B cell (primary cell): ENCODE data around the gene ARHGEF7. TPM values are rescaled to one million over a fixed set of nuclear protein-coding genes. Genes with fewer than 3 reads are reported as not detected.
A peak's percentile ranks its signal among the peaks of the same experiment; 100 is the strongest.

ENCODE experiments used
- ATAC-seq: fragments of 200-7000 bp; cut with Tn5 transposase; one replicate; pipeline ENCODE4 v1.10.0; 2021; ENCODE audit warnings: low read depth, mild to moderate bottlenecking, moderate number of reproducible peaks, moderate library complexity
- CTCF ChIA-PET: fragments of 350-600 bp; sonication (Branson Sonifier 250); formaldehyde crosslinking; loops from one replicate; lab custom pipeline; 2021; ENCODE audit warnings: antibody characterized with exemption, inconsistent platforms; lab: Charles Lee
- POLR2A ChIA-PET: fragments of 350-600 bp; sonication (Branson Sonifier 250); formaldehyde crosslinking; loops from one replicate; lab custom pipeline; 2021; ENCODE audit warnings: antibody characterized with exemption; lab: Charles Lee
- DNase-seq: peaks from one replicate; pipeline ENCODE4 v3.0.0; 2013
- H2AFZ ChIP-seq: 2 replicates; pipeline ENCODE4 v1.6.1; 2012; ENCODE audit warnings: mild to moderate bottlenecking, low read depth, low read length; ENCODE audit not compliant: insufficient read depth, poor library complexity, severe bottlenecking
- H3K27ac ChIP-seq, 2 donors: 1 replicate in 1 of 2; 2 replicates in 1 of 2; pipeline ENCODE4 v1.5.1; 2012 to 2013; ENCODE audit warnings: low read length in 2 of 2, mild to moderate bottlenecking in 2 of 2, moderate library complexity in 1 of 2
- H3K27me3 ChIP-seq, 4 experiments: fragments of 200-600 bp in 1 of 4; sonication (generic) in 1 of 4; replicated peaks in 1 of 4; 1 replicate in 2 of 4; 2 replicates in 2 of 4; pipeline versions ENCODE4 v1.6.1 to v1.7.0; 2013 to 2016; ENCODE audit warnings: low read length in 3 of 4, mild to moderate bottlenecking in 2 of 4, mixed read lengths in 1 of 4, moderate library complexity in 1 of 4; ENCODE audit not compliant: insufficient read depth in 4 of 4, control insufficient read depth in 3 of 4; ENCODE audit errors: control extremely low read depth in 1 of 4
- H3K36me3 ChIP-seq, 2 experiments: replicated peaks in 1 of 2; 1 replicate in 1 of 2; 2 replicates in 1 of 2; pipeline versions ENCODE4 v1.6.1 to v1.7.1; 2013; ENCODE audit warnings: low read length in 1 of 2; ENCODE audit not compliant: insufficient read depth in 2 of 2, control insufficient read depth in 1 of 2; ENCODE audit errors: control extremely low read depth in 1 of 2, extremely low read depth in 1 of 2
- H3K4me1 ChIP-seq, 2 donors: fragments of 200-600 bp in 1 of 2; sonication (generic) in 1 of 2; 1 replicate in 1 of 2; 2 replicates in 1 of 2; pipeline versions ENCODE4 v1.5.1 to v1.6.1; 2013 to 2017; ENCODE audit warnings: low read length in 2 of 2; ENCODE audit not compliant: control insufficient read depth in 2 of 2, insufficient read depth in 2 of 2
- H3K4me2 ChIP-seq: replicated peaks from 2 replicates; pipeline ENCODE3; 2012; ENCODE audit warnings: mild to moderate bottlenecking, low read depth, low read length; ENCODE audit not compliant: poor library complexity, severe bottlenecking
- H3K4me3 ChIP-seq, 5 experiments: fragments of 200-600 bp in 1 of 5; sonication (generic) in 1 of 5; 1 replicate in 3 of 5; 2 replicates in 2 of 5; pipeline versions ENCODE4 v1.5.1 to v1.7.0; 2011 to 2016; ENCODE audit warnings: low read length in 4 of 5, mild to moderate bottlenecking in 4 of 5, low read depth in 2 of 5, control low read depth in 1 of 5, moderate library complexity in 1 of 5; ENCODE audit not compliant: insufficient read depth in 1 of 5; ENCODE audit errors: control extremely low read depth in 1 of 5, extremely low read depth in 1 of 5
- H3K79me2 ChIP-seq: fragments of 200-600 bp; sonication (generic); one replicate; pipeline ENCODE4 v1.6.0; 2016; ENCODE audit warnings: low read length; ENCODE audit not compliant: control insufficient read depth, insufficient read depth
- H3K9ac ChIP-seq: fragments of 200-600 bp; sonication (generic); 2 replicates; pipeline ENCODE4 v1.6.1; 2017; ENCODE audit warnings: mild to moderate bottlenecking, low read length, moderate library complexity
- H3K9me3 ChIP-seq, 3 donors: one replicate each; pipeline versions ENCODE4 v1.6.1 to v1.7.1; 2013; ENCODE audit warnings: low read length in 2 of 3; ENCODE audit not compliant: control insufficient read depth in 2 of 3, insufficient read depth in 1 of 3; ENCODE audit errors: control extremely low read depth in 1 of 3
- H4K20me1 ChIP-seq: 2 replicates; pipeline ENCODE4 v1.6.0; 2012; ENCODE audit warnings: mild to moderate bottlenecking, low read length; ENCODE audit not compliant: insufficient read depth, control insufficient read depth, poor library complexity, severe bottlenecking
- H3K27ac Mint-ChIP-seq: one replicate; pipeline ENCODE4 v1.8.0; 2021; ENCODE audit warnings: mixed read lengths
- H3K27me3 Mint-ChIP-seq: one replicate; pipeline ENCODE4 v1.8.0; 2021; ENCODE audit warnings: mixed read lengths
- H3K4me1 Mint-ChIP-seq: one replicate; pipeline ENCODE4 v1.8.0; 2021; ENCODE audit warnings: mixed read lengths
- H3K4me3 Mint-ChIP-seq: one replicate; pipeline ENCODE4 v1.8.0; 2021; ENCODE audit warnings: mixed read lengths
- H3K9me3 Mint-ChIP-seq: one replicate; pipeline ENCODE4 v1.8.0; 2022; ENCODE audit warnings: mixed read lengths; ENCODE audit not compliant: insufficient read depth
- CTCF ChIP-seq: fragments of 200-600 bp; IDR thresholded peaks from one replicate; pipeline ENCODE4 v1.8.0; 2022; ENCODE audit warnings: antibody characterized with exemption, mild to moderate bottlenecking
- EZH2 ChIP-seq: IDR thresholded peaks from 2 replicates; pipeline ENCODE4 v1.6.1; 2012; ENCODE audit warnings: borderline replicate concordance, low read depth, mild to moderate bottlenecking, moderate library complexity, low read length; ENCODE audit not compliant: insufficient read depth, poor library complexity, severe bottlenecking
- WGBS: methylation state at CpG from one replicate; pipeline ENCODE4 v1.1.5; 2013; ENCODE audit warnings: missing lambda C conversion rate; ENCODE audit not compliant: insufficient coverage; 5-methylcytosine and 5-hydroxymethylcytosine counted together
- intact Hi-C: fragments of 100-400 bp; cut with micrococcal nuclease; formaldehyde crosslinking; loops from one replicate; pipeline ENCODE4 v1.10.0; 2022
- polyA plus RNA-seq: library from polyadenylated mRNA; depleted of rRNA; stranded (reverse); fragments of >200 nt; gene quantifications from 2 replicates; pipeline ENCODE4 v1.2.3, GENCODE V29; 2012
- total RNA-seq, 2 donors: library from RNA; stranded (reverse); fragments of 120-200 nt in 1 of 2; gene quantifications; 1 replicate in 1 of 2; 2 replicates in 1 of 2; pipeline versions ENCODE4 v1.2.3 to v1.2.4, GENCODE V29; 2013 to 2022

The ARHGEF7 gene
- total and polyA plus RNA-seq, 2 donors (not counting 1 experiment from before 2014, with no cell fraction given): 62.3 to 125 TPM

GRCh38 chr13:111175935-111176334 is 60.8 kb downstream of the ARHGEF7 start:
- H3K27ac ChIP-seq: peak overlapping the region in 1 of 2 donors; percentile 73
- DNase-seq: no peak
- CTCF ChIA-PET: interaction anchor here (1.6 kb wide), 1 partner anchor 108 kb away, joined by 3 read pairs; no protein-coding TSS in a partner anchor
- no peaks in the 10 kb centered on the region for H3K9me3 Mint-ChIP-seq
- peaks cover 75% of the 10 kb centered on the region for H3K4me1 Mint-ChIP-seq
- H3K4me2 ChIP-seq: no peak overlapping the region
- H3K27me3 ChIP-seq: no peaks in the 10 kb centered on the region
- intact Hi-C loops: loop anchor here (2.0 kb wide), 1 partner anchor 13 kb away; no protein-coding TSS in a partner anchor
- H3K79me2 ChIP-seq: peaks cover 97% of the 10 kb centered on the region
- no peak for TF ChIP-seq EZH2
- no peak for TF ChIP-seq CTCF
- peak overlapping the region; percentile 10 for H3K4me3 Mint-ChIP-seq
- H2AFZ ChIP-seq: no peak overlapping the region
- peaks cover 45 to 55% of the 10 kb centered on the region in 2 donors for H3K4me1 ChIP-seq
- H3K27me3 Mint-ChIP-seq: no peaks in the 10 kb centered on the region
- H3K36me3 ChIP-seq: peaks cover 14 to 34% of the 10 kb centered on the region in 2 experiments
- peaks cover 24% of the 10 kb centered on the region for H4K20me1 ChIP-seq
- peak overlapping the region; percentile 64 for H3K27ac Mint-ChIP-seq
- no peak overlapping the region for H3K9ac ChIP-seq
- no peak for ATAC-seq
- POLR2A ChIA-PET: no interaction called here
- no peak overlapping the region for H3K4me3 ChIP-seq
- WGBS: 100% methylated on average over 1 of the region's 4 CpGs
- peaks cover 0 to 15% (median 7%) of the 10 kb centered on the region in 3 donors for H3K9me3 ChIP-seq

GRCh38 chr13:111176421-111176820 is 61.3 kb downstream of the ARHGEF7 start:
- CTCF ChIA-PET: interaction anchor here (1.0 to 1.6 kb wide), 2 partner anchors 36 to 109 kb away, joined by 3 read pairs; no protein-coding TSS in a partner anchor
- WGBS: 97% methylated on average over 5 of the region's 8 CpGs
- Mint-ChIP-seq H3K4me1 (peaks cover 75% of the 10 kb centered on the region), H3K27me3 (no peaks in the 10 kb centered on the region), H3K9me3 (no peaks in the 10 kb centered on the region), H3K4me3 (no peak overlapping the region), H3K27ac (peak overlapping the region; percentile 64)
- Histone ChIP-seq H3K4me2 (peak overlapping the region; percentile 37), H3K9me3 (peaks cover 0 to 15% (median 7%) of the 10 kb centered on the region in 3 donors), H3K27me3 (no peaks in the 10 kb centered on the region), H2AFZ (no peak overlapping the region), H3K4me1 (peaks cover 44 to 56% of the 10 kb centered on the region in 2 donors), H3K79me2 (peaks cover 97% of the 10 kb centered on the region), H4K20me1 (peaks cover 24% of the 10 kb centered on the region), H3K4me3 (no peak overlapping the region), H3K9ac (no peak overlapping the region), H3K27ac (peak overlapping the region; percentile 61 to 73), H3K36me3 (peaks cover 14 to 34% of the 10 kb centered on the region in 2 experiments)
- no peak for ATAC-seq
- POLR2A ChIA-PET: no interaction called here
- intact Hi-C loops: loop anchor here (2.0 kb wide), 1 partner anchor 14 kb away; no protein-coding TSS in a partner anchor
- DNase-seq: no peak
- TF ChIP-seq EZH2: no peak
